ENCODE data around the gene SPIB.

SPIB gene

DNA sequence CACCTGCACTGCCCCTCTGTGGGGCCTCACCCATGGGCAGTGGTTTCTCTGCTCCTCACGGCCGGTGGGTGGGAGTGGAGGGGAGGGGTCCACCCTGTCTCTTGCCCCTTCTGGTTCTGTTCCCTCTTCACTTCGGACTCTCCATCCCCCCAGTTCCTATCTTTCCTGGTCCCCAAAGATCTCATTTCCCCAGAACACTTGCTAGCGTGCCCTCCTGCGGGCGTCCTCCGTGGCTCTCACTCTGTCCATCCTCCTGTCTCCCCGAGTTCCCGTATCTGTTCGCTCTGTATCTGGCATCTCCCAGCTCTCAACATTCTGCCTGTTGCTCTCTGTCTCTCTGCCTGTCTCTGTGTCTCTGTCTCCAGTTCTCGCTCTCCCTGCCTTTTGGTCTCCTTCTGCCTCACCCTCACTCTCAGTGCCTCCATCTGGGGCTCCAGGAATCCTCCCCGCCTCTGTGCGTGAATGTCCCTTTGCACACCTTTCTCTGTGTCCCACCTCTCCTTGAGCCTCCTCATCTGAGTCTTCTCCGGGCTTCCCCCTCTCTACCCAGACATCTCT, 363 bp downstream of the SPIB start:
- DNase-seq (ENCODE audit: low read depth) = no peak

DNA sequence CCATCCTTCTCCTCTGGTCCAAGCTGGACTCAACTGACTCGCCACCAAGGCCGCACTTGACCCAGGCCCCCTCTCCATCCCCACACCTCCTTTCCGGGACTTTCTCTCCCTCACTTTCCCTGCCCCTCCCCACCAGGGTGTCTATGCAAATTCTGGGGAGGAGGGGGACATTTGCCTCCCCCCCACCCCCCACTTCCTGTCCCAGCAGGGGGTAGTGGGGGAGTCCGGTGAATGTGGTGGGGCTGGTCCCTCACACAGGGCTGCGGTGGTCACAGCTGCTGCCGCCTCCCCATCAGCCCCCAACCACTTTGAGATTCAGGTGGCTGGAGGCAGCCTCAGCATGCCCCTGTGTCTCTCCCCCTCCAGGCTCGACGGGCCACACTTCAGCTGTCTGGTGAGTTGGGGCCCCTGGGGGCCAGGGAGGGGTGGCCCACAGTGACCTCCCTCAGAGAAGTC, 870 bp downstream of the SPIB start:
- no peak for DNase-seq (ENCODE audit: low read depth)

DNA sequence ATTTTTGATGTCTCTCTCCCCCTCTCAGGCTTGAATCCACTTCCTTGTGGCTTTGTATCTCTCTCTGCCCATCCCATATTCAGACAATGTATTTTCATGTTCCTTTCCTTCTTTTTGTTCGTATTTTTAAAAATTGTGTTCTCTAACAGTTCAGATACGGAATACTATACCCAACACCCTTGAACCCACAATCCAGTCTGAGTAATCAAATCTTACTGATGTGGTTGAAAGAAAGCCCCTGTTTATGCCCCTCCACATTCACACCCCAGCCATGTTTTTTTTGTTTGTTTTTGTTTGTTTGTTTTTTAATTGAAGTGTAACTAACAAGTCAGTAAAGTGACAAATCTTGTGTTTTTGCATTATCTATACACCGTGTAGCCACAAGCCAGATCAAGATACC, 1.4 kb downstream of the SPIB start:
- no peak for DNase-seq (ENCODE audit: low read depth)

DNA sequence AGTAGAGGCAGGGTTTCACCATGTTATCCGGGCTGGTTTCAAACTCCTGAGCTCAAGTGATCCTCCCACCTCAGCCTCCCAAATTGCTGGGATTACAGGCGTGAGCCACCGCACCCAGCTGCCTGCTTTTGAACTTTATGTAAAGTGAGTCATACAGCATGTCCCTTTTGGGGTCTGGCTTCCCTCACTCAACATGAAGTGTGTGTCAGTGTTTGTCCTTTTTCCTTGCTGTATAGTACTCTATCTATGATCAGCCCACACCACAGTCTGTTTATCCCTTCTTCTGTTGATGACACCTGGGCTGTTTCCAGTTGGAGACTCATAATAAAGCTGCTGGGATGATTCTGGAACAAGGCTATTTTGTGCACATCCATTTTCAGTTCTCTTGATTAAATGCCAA, 2.1 kb downstream of the SPIB start:
- no peak for DNase-seq (ENCODE audit: low read depth)

GRCh38 chr19:50422397-50423278, 3.9 kb downstream of the SPIB start:
- no peak for DNase-seq (ENCODE audit: low read depth)

GRCh38 chr19:50423279-50424113, 4.8 kb downstream of the SPIB start:
- no peak for DNase-seq (ENCODE audit: low read depth)

DNA sequence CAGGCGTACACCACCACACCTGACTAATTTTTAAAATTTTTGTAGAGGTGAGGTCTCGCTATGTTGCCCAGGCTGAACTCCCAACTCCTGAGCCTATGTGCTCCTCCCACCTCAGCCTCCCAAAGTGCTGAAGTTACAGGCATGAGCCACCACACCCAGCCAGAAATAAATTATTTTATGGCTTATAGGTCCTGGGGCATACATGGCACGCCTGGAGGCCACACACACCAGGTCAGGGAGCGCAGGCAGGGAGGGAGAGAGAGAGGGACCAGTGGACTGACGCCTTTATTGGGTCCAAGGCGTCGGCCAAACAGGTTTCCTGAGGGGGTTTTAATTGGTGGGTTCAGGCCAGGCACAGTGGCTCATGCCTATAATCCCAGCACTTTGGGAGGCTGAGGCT, 6.8 kb downstream of the SPIB start:
- no peak for DNase-seq (ENCODE audit: low read depth)

DNA sequence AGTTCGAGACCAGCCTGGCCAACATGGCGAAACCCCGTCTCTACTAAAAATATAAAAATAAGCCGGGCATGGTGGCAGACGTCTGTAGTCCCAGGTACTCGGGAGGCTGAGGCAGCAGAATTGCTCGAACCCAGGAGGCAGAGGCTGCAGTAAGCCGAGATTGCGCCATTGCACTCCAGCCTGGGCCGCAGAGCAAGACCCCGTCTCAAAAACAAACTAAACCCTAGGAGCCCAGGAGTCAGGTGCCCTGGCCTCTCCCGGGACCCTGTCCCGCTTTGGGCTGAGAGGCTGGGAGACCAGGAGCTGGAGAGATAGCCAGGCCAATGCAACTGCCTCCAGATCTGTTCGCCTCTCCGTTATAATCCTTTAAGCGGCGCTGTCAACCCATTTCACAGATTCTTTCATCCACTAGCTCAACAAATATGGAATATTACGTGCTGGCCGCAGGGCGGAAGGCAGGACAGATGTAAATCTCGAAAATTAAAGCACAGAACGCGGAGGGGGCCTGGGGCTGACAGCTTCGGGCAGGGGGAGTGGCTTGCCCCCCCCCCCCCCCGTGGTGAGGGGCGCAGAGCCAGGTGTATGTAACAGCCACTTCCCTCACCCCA, 8.7 kb downstream of the SPIB start:
- DNase-seq (ENCODE audit: low read depth) = no peak

- DNase-seq (ENCODE audit: low read depth) = no peak
Observed at GRCh38 chr19:50427997-50428425, 9.3 kb downstream of the SPIB start.

- no peak for DNase-seq (ENCODE audit: low read depth)
Observed at GRCh38 chr19:50428772-50429463, 10.2 kb downstream of the SPIB start.

DNA sequence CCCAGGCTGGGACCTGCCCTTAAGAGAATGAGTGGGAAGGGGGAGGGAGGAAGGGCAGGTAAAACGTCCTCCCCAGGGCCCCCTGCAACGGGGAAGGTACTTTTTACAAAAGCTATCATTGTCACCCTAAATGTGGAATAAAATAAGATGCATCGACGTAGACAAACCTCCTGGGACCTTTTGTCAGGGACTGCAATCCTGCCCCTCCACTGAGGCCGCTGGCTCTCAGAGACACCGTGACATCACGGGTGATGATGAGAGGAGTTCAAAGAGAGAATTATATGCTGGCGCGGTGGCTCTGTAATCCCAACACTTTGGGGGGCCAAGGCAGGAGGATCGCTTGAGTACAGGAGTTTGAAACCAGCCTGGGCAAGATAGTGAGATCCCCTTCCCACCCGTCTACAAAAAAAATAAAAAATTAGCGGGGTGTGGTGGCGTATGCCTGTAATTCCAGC, 12.2 kb downstream of the SPIB start:
- DNase-seq (ENCODE audit: low read depth) = no peak

DNA sequence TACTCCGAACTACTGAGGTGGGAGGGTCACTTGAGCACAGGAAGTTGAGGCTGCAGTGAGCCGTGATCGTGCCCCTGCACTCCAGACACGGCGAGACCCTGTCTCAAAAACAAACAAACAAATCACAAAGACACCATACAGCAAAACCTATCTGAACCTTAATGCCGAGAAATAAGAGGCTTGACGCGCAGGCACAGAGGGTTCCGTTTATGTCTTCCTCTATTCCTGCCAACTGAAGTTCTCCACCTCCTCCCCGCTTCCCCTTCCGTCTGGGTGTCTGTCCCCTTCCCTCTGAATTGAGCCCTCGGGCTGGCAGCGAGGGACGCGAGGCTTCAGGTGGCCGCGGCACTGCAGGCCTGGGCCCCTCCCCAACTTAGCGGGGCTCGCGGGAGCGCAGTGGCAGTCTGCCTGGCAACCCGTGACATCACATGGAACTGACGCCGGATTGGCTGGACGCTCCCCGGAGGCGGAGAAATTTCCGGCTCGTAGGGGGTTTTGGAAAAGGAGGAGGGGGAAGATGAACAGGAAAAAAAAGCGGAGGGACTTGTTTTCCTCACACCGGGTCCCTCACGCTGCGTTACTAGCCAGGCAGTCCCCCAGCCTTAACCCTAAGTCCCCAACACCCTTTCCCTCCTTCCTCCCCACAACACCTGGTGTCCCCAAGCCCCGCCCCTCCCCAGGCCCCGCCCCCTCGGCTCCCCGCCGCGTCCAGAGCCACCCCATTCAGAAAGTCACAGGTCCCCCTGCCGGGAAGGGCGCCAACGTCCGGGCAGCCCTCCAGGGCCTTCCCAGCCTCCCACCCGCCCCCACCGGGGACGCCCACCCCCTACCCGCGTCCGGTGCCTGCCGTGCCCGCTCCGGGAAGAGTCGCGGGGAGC, 12.8 kb downstream of the SPIB start:
- DNase-seq (ENCODE audit: low read depth) = peak; percentile 85

- no peak for DNase-seq (ENCODE audit: low read depth)
Observed at GRCh38 chr19:50432221-50433028, 13.7 kb downstream of the SPIB start, which contains the start of gene MYBPC2. TSS of gene MYBPC2 (plus strand) at chr19:50432892. CDS start at chr19:50432954, 62 bp downstream.

GRCh38 chr19:50433201-50434180, 14.8 kb downstream of the SPIB start:
- no peak for DNase-seq (ENCODE audit: low read depth)

GRCh38 chr19:50434525-50434924, 15.8 kb downstream of the SPIB start:
- DNase-seq (ENCODE audit: low read depth) = no peak

GRCh38 chr19:50435221-50435620, 16.5 kb downstream of the SPIB start:
- DNase-seq (ENCODE audit: low read depth) = no peak

- no peak for DNase-seq (ENCODE audit: low read depth)
Observed at GRCh38 chr19:50435627-50436026, 16.9 kb downstream of the SPIB start.

DNA sequence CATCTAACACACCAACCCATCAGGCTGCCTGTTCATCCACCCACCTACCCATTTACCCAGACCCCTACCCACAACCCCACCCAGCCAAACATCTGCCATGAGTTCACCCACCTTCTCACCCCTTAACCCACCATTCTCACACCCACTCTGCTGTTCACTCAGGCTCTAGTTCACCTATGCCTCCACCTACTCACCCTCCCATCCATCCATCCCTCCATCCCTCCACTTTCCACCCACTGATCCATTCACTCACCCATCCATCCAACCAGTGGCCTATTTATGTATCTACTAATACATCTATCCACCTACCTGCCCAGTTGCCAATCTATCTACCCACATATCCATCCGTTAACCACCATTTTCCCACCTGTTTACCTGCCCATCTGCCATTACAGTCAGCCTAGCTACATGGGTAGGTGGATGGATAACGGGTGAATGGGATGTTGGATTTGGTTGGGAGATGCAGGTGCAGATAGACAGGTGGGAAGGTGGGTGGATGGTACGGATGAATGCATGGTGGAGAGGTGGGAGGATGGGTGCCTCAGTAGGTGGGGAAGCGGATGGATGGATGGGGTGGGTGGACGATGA, 19.2 kb downstream of the SPIB start:
- DNase-seq (ENCODE audit: low read depth) = no peak

All from stimulated activated CD8-positive, alpha-beta memory T cell treated with anti-CD3 and anti-CD28 coated beads, Interleukin-15, amount 100 ng/mL, for 24 hours (primary cell).